ENCODE measurements around the gene NR4A1.

Gene NR4A1

DNA sequence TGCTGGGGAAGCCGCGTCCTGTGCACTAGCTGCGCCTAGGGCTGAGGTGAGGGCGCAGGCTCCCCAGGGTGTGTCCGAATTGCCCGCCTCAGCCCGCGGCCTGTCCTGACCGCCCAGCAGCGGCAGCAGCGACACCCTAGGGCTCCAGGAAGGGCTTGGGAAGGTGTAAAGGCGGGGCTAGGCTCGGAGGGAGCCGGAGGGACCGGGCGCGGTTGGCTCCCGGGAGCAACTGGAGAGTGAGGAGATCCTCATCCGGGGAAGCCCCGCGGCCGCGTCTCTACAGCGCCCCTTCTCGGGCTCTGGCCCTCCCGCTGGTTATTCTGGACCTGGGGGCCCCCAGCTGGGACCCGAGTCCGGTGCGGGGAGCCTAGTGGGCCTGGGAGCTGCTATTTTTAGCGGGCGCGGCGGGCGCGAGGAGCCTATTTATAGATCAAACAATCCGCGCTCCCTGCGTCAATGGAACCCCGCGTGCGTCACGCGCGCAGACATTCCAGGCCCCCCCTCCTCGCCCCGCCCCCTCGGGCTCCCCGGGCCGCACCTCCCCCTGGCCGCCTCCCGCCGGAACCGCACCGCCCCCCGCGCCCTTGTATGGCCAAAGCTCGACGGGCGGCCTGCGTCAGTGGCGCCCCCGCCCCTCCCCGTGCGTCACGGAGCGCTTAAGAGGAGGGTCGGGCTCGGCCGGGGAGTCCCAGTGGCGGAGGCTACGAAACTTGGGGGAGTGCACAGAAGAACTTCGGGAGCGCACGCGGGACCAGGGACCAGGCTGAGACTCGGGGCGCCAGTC, at the start of gene NR4A1:
TSS of gene NR4A1 (plus strand) at position 685 of the 784 bp plus-strand sequence. CDS start 2,887 bp downstream, outside the sequence.
- TF ChIP-seq, protein P1, sequence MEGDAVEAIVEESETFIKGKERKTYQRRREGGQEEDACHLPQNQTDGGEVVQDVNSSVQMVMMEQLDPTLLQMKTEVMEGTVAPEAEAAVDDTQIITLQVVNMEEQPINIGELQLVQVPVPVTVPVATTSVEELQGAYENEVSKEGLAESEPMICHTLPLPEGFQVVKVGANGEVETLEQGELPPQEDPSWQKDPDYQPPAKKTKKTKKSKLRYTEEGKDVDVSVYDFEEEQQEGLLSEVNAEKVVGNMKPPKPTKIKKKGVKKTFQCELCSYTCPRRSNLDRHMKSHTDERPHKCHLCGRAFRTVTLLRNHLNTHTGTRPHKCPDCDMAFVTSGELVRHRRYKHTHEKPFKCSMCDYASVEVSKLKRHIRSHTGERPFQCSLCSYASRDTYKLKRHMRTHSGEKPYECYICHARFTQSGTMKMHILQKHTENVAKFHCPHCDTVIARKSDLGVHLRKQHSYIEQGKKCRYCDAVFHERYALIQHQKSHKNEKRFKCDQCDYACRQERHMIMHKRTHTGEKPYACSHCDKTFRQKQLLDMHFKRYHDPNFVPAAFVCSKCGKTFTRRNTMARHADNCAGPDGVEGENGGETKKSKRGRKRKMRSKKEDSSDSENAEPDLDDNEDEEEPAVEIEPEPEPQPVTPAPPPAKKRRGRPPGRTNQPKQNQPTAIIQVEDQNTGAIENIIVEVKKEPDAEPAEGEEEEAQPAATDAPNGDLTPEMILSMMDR (IDR thresholded peaks at IDR 0.05; ENCODE audit: low read depth, low read length, missing control alignments), result peak; percentile 13
- peak; percentile 44 for DNase-seq (ENCODE audit: low read depth)
- peak within 1 kb of the TSS; percentile 77 for H3K4me3 ChIP-seq (ENCODE audit: low read depth, low read length)

DNA sequence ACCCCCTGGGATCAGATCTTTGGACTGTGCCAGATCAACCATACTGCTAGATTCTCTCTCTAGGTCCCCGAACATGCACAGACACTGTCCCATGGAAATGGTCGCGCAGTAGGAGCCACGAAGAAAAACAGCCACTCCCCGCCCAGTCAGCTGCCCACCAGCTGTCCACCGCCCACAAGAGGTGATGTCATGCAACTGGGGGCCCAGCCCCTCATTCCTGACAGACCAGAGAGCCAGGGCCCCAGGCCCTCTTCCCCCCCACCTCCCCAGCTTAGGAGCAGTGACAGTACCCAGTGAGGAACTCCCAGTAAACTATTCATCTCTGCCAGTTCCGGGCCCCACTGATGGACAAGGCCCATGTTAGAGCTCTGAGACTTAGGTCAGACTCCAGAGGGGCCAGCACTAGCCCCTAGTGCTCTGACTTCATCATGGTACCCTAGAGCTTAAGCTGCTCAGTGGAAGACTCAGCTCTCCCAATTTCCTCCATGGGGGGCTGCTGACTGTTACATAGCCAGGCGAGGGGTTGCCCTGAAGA, 48.2 kb upstream of the NR4A1 start:
- H3K4me3 ChIP-seq (ENCODE audit: low read depth, low read length), result no peak overlapping the region
- TF ChIP-seq, protein P1 (IDR thresholded peaks at IDR 0.05; ENCODE audit: low read depth, low read length, missing control alignments), result no peak
- DNase-seq (ENCODE audit: low read depth), result no peak

DNA sequence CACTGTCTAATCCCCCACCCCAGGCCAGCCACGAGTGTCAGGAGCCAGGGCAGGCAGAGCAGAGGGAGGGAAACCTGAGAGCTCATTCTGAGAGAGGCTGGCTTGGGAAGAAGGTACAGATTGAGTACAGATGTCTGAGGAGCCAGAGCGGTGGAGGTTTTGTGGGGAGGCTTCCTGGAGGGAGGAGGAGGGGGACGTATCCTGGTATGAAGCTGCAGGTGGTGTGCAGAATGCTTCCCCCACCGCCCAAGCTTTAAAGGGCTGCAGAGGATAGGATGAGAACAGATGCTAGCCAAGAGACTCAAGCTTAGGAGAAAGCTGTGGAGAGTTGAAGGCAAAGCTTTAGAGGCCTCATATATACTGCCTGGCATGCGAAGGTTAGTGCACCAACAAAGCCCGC, 47.7 kb upstream of the NR4A1 start:
- DNase-seq (ENCODE audit: low read depth), result no peak
- TF ChIP-seq, protein P1 (IDR thresholded peaks at IDR 0.05; ENCODE audit: low read depth, low read length, missing control alignments), result no peak
- H3K4me3 ChIP-seq (ENCODE audit: low read depth, low read length), result no peak overlapping the region

GRCh38 chr12:52004042-52004648, 47.1 kb upstream of the NR4A1 start:
- DNase-seq (ENCODE audit: low read depth), result no peak
- TF ChIP-seq, protein P1 (IDR thresholded peaks at IDR 0.05; ENCODE audit: low read depth, low read length, missing control alignments), result peak; percentile 45
- no peak overlapping the region for H3K4me3 ChIP-seq (ENCODE audit: low read depth, low read length)

DNA sequence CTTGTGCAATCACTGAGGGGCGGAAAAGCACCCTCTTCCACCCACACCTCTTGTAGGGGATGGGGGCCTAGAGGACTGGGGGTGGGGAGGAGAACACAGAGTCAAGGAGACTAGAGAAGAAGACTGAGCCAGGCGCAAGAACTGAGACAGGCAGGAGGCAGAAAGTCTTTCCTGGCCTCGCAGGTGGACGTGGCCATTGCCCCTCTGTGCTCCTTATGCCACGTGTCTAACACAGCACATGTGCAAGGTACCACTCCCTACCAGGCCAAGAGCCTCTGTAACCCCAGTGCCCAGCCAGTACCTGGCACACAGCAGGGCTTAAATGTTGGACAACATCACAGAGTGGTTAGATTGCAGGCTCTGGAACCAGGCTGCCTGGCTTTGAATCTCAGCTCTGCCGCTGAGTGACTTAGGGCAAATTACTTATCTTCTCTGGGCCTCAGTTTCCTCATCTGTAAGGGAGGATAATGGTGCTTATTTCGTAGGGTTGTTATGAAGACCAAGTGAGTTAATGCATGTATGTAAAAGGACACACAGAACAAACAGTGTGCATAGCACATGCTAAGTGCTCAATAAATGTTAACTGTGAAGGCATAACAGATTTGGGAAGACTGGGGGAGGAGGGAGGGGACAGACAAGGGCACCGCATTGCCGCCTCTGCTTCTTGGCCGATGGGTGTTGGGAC, 45.9 kb upstream of the NR4A1 start:
- TF ChIP-seq, protein P1 (IDR thresholded peaks at IDR 0.05; ENCODE audit: low read depth, low read length, missing control alignments), result no peak
- DNase-seq (ENCODE audit: low read depth), result no peak
- no peak overlapping the region for H3K4me3 ChIP-seq (ENCODE audit: low read depth, low read length)

GRCh38 chr12:52005903-52006703, 45.1 kb upstream of the NR4A1 start:
- no peak for DNase-seq (ENCODE audit: low read depth)
- H3K4me3 ChIP-seq (ENCODE audit: low read depth, low read length), result no peak overlapping the region
- TF ChIP-seq, protein P1 (IDR thresholded peaks at IDR 0.05; ENCODE audit: low read depth, low read length, missing control alignments), result no peak

All from GM12864 (cell line).